Measurements from ENCODE around the gene SELENBP1. TPM values are rescaled to one million over a fixed set of nuclear protein-coding genes. Genes with fewer than 3 reads are reported as not detected.
"Not testable (repeated sequence)": the region's sequence is repeated elsewhere in the genome, so short reads cannot be mapped to it uniquely, and the experiment has no call there.

SELENBP1 gene
- total RNA-seq, 1 experiment from 2014 or later, result 7.8 TPM

GRCh38 chr1:151352021-151352718, 20.3 kb downstream of the SELENBP1 start:
- BruUV-seq (replicated peaks), result no TSS peak
- TF ChIP-seq CTCF (IDR thresholded peaks at IDR 0.05; ENCODE audit: unreplicated experiment), result no peak
- H3K9me3 Mint-ChIP-seq (ENCODE audit: low read depth, unreplicated experiment), result peaks cover 8% of the 10 kb centered on the region
- H3K36me3 Mint-ChIP-seq (ENCODE audit: insufficient read depth, unreplicated experiment), result peaks cover 5% of the 10 kb centered on the region
- H3K27me3 Mint-ChIP-seq (ENCODE audit: unreplicated experiment), result no peaks in the 10 kb centered on the region
- no peak overlapping the region for H3K27ac Mint-ChIP-seq (ENCODE audit: unreplicated experiment)
- H3K4me1 Mint-ChIP-seq (ENCODE audit: low read depth, unreplicated experiment), result peaks cover 11% of the 10 kb centered on the region
- DNase-seq, result no peak
- no peak overlapping the region for H3K4me3 Mint-ChIP-seq (ENCODE audit: low read depth, unreplicated experiment)
- intact Hi-C loops (cut with micrococcal nuclease; ENCODE audit: unreplicated experiment), result no loop called here
- CTCF ChIA-PET, result interaction anchor here (0.7 to 0.9 kb wide), 2 partner anchors 11 to 51 kb away, joined by 3 to 5 read pairs; no protein-coding TSS in a partner anchor

GRCh38 chr1:151350323-151350722, 22.2 kb downstream of the SELENBP1 start:
- DNase-seq; intact Hi-C loops (cut with micrococcal nuclease; ENCODE audit: unreplicated experiment); H3K27me3 Mint-ChIP-seq (ENCODE audit: unreplicated experiment); H3K4me3 Mint-ChIP-seq (ENCODE audit: low read depth, unreplicated experiment); BruUV-seq (replicated peaks); H3K9me3 Mint-ChIP-seq (ENCODE audit: low read depth, unreplicated experiment); H3K27ac Mint-ChIP-seq (ENCODE audit: unreplicated experiment): not testable (repeated sequence)
- H3K4me1 Mint-ChIP-seq (ENCODE audit: low read depth, unreplicated experiment), result peaks cover 24% of the 10 kb centered on the region
- peaks cover 22% of the 10 kb centered on the region for H3K36me3 Mint-ChIP-seq (ENCODE audit: insufficient read depth, unreplicated experiment)
- CTCF ChIA-PET, result interaction anchor here (0.5 to 1.5 kb wide), 2 partner anchors 67 to 251 kb away, joined by 3 to 4 read pairs; no protein-coding TSS in a partner anchor

GRCh38 chr1:151347523-151348246, 24.8 kb downstream of the SELENBP1 start:
- intact Hi-C loops (cut with micrococcal nuclease; ENCODE audit: unreplicated experiment), result no loop called here
- Mint-ChIP-seq H3K27me3 (ENCODE audit: unreplicated experiment) (no peaks in the 10 kb centered on the region), H3K4me3 (ENCODE audit: low read depth, unreplicated experiment) (peak overlapping the region; percentile 95), H3K4me1 (ENCODE audit: low read depth, unreplicated experiment) (peaks cover 24% of the 10 kb centered on the region), H3K36me3 (ENCODE audit: insufficient read depth, unreplicated experiment) (peaks cover 34% of the 10 kb centered on the region), H3K9me3 (ENCODE audit: low read depth, unreplicated experiment) (peaks cover 8% of the 10 kb centered on the region), H3K27ac (ENCODE audit: unreplicated experiment) (peak overlapping the region; percentile 95)
- BruUV-seq (replicated peaks), result no TSS peak
- CTCF ChIA-PET, result no interaction called here
- DNase-seq, result no peak
- no peak for TF ChIP-seq CTCF (IDR thresholded peaks at IDR 0.05; ENCODE audit: unreplicated experiment)

GRCh38 chr1:151346769-151347522, 25.6 kb downstream of the SELENBP1 start, which contains the start of gene RFX5:
Gene RFX5 (minus strand): TSS chr1:151347252. CDS start chr1:151346320, 932 bp downstream.
- CTCF ChIA-PET, result interaction anchor here (0.7 kb wide), 1 partner anchor 655 kb away, joined by 5 read pairs; no protein-coding TSS in a partner anchor
- intact Hi-C loops (cut with micrococcal nuclease; ENCODE audit: unreplicated experiment), result no loop called here
- Mint-ChIP-seq H3K4me3 (ENCODE audit: low read depth, unreplicated experiment) (peak within 1 kb of the TSS; percentile 95), H3K36me3 (ENCODE audit: insufficient read depth, unreplicated experiment) (peaks cover 39% of the 10 kb centered on the region), H3K9me3 (ENCODE audit: low read depth, unreplicated experiment) (peaks cover 4% of the 10 kb centered on the region), H3K4me1 (ENCODE audit: low read depth, unreplicated experiment) (peaks cover 24% of the 10 kb centered on the region), H3K27ac (ENCODE audit: unreplicated experiment) (peak within 1 kb of the TSS; percentile 95), H3K27me3 (ENCODE audit: unreplicated experiment) (no peaks in the 10 kb centered on the region)
- TSS peak; percentile 90 for BruUV-seq (replicated peaks)
- peak; percentile 97 for DNase-seq
- no peak for TF ChIP-seq CTCF (IDR thresholded peaks at IDR 0.05; ENCODE audit: unreplicated experiment)
